ENCODE data around the gene ADAMTS20. TPM values are rescaled to one million over a fixed set of nuclear protein-coding genes. Genes with fewer than 3 reads are reported as not detected.

Gene ADAMTS20
- total and polyA plus RNA-seq, 2 donors (not counting 3 experiments of a cell fraction or from before 2014, with no cell fraction given), result not detected

- H3K36me3 ChIP-seq (ENCODE audit: control insufficient read depth in 2 of 2, extremely low read depth in 1 of 2, insufficient read depth in 2 of 2, low read length in 2 of 2), result no peaks in the 10 kb centered on the region
- intact Hi-C loops (cut with micrococcal nuclease) (no loop called here), dilution Hi-C loops (cut with MboI; ENCODE audit: extremely low pct_ligation_motif_present, low sequenced_read_pairs) (no loop called here)
- no TSS peak for BruUV-seq (replicated peaks)
- no peak overlapping the region for H2AFZ ChIP-seq (ENCODE audit: low read depth, low read length)
- DNase-seq (ENCODE audit: low read depth, low spot score) (no peak), FAIRE-seq (no peak)
- no peak overlapping the region for H3K4me3 ChIP-seq (replicated peaks in 1 of 3; ENCODE audit: insufficient read depth in 1 of 3, low read depth in 1 of 3, low read length in 3 of 3)
- H3K4me2 ChIP-seq (ENCODE audit: insufficient read depth, low read length), result no peak overlapping the region
- ChIA-PET CTCF (no interaction called here), POLR2A (no interaction called here)
- H3K79me2 ChIP-seq (ENCODE audit: control insufficient read depth, insufficient read depth, low read length), result no peaks in the 10 kb centered on the region
- no peaks in the 10 kb centered on the region for H3K4me1 ChIP-seq (ENCODE audit: control insufficient read depth, extremely low read depth, insufficient read depth, low read length)
- H3K27ac ChIP-seq (ENCODE audit: insufficient read depth, low read depth, low read length), result no peak overlapping the region
- H3K9me1 ChIP-seq (replicated peaks; ENCODE audit: control insufficient read depth, extremely low read depth, insufficient read depth, low read length), result peaks cover 3% of the 10 kb centered on the region
- no peaks in the 10 kb centered on the region for H3K27me3 ChIP-seq (ENCODE audit: control insufficient read depth in 2 of 2, insufficient read depth in 2 of 2, low read length in 2 of 2)
- H4K20me1 ChIP-seq (replicated peaks; ENCODE audit: control insufficient read depth, extremely low read depth, insufficient read depth, low read length), result no peaks in the 10 kb centered on the region
- H3K9ac ChIP-seq (replicated peaks; ENCODE audit: extremely low read depth, insufficient read depth, low read length), result no peak overlapping the region
- TF ChIP-seq MYC (IDR thresholded peaks at IDR 0.05; ENCODE audit: low read depth, low read length) (no peak), FOS (IDR thresholded peaks at IDR 0.05; ENCODE audit: borderline replicate concordance, insufficient read depth, low read length) (no peak), MAX (IDR thresholded peaks at IDR 0.05; ENCODE audit: insufficient read depth, insufficient read length) (no peak), GATA2 (IDR thresholded peaks at IDR 0.05; ENCODE audit: insufficient read depth, insufficient read length, low read depth, low read length) (no peak), POLR2AphosphoS5 (IDR thresholded peaks at IDR 0.05; ENCODE audit: insufficient read depth, low read depth, low read length) (no peak), EZH2 (IDR thresholded peaks at IDR 0.05; ENCODE audit: borderline replicate concordance, low read depth, low read length, severe bottlenecking) (no peak), POLR2A (IDR thresholded peaks at IDR 0.05; ENCODE audit: low read depth, low read length) (no peak)
- no peaks in the 10 kb centered on the region for H3K9me3 ChIP-seq (replicated peaks; ENCODE audit: control insufficient read depth, insufficient read depth, low read length)
Observed at GRCh38 chr12:43580601-43581000, 28.6 kb upstream of the ADAMTS20 start.

- H3K9me3 ChIP-seq (replicated peaks; ENCODE audit: control insufficient read depth, insufficient read depth, low read length), result no peaks in the 10 kb centered on the region
- ChIA-PET CTCF (no interaction called here), POLR2A (no interaction called here)
- dilution Hi-C loops (cut with MboI; ENCODE audit: extremely low pct_ligation_motif_present, low sequenced_read_pairs) (no loop called here), intact Hi-C loops (cut with micrococcal nuclease) (no loop called here)
- H3K4me1 ChIP-seq (ENCODE audit: control insufficient read depth, extremely low read depth, insufficient read depth, low read length), result no peaks in the 10 kb centered on the region
- no peak overlapping the region for H3K27ac ChIP-seq (ENCODE audit: insufficient read depth, low read depth, low read length)
- H3K4me2 ChIP-seq (ENCODE audit: insufficient read depth, low read length), result no peak overlapping the region
- H3K79me2 ChIP-seq (ENCODE audit: control insufficient read depth, insufficient read depth, low read length), result no peaks in the 10 kb centered on the region
- H4K20me1 ChIP-seq (replicated peaks; ENCODE audit: control insufficient read depth, extremely low read depth, insufficient read depth, low read length), result no peaks in the 10 kb centered on the region
- H3K9me1 ChIP-seq (replicated peaks; ENCODE audit: control insufficient read depth, extremely low read depth, insufficient read depth, low read length), result peaks cover 3% of the 10 kb centered on the region
- DNase-seq (ENCODE audit: low read depth, low spot score) (peak; percentile 7), FAIRE-seq (no peak)
- no peaks in the 10 kb centered on the region for H3K36me3 ChIP-seq (ENCODE audit: control insufficient read depth in 2 of 2, extremely low read depth in 1 of 2, insufficient read depth in 2 of 2, low read length in 2 of 2)
- TF ChIP-seq JUN (IDR thresholded peaks at IDR 0.05; ENCODE audit: borderline replicate concordance, insufficient read depth, insufficient read length, low read depth) (no peak), MYC (IDR thresholded peaks at IDR 0.05; ENCODE audit: low read depth, low read length) (no peak), GATA2 (IDR thresholded peaks at IDR 0.05; ENCODE audit: insufficient read depth, insufficient read length, low read depth, low read length) (no peak), MAX (IDR thresholded peaks at IDR 0.05; ENCODE audit: insufficient read depth, insufficient read length) (no peak), POLR2AphosphoS5 (IDR thresholded peaks at IDR 0.05; ENCODE audit: insufficient read depth, low read depth, low read length) (no peak), CTCF (IDR thresholded peaks at IDR 0.05; ENCODE audit: extremely low read depth in 1 of 2, insufficient read depth in 1 of 2, low read depth in 1 of 2, low read length in 2 of 2) (no peak), FOS (IDR thresholded peaks at IDR 0.05; ENCODE audit: borderline replicate concordance, insufficient read depth, low read length) (no peak), EZH2 (IDR thresholded peaks at IDR 0.05; ENCODE audit: borderline replicate concordance, low read depth, low read length, severe bottlenecking) (no peak), POLR2A (IDR thresholded peaks at IDR 0.05; ENCODE audit: low read depth, low read length) (no peak)
- no peak overlapping the region for H3K4me3 ChIP-seq (replicated peaks in 1 of 3; ENCODE audit: insufficient read depth in 1 of 3, low read depth in 1 of 3, low read length in 3 of 3)
- BruUV-seq (replicated peaks), result no TSS peak
- H3K27me3 ChIP-seq (ENCODE audit: control insufficient read depth in 2 of 2, insufficient read depth in 2 of 2, low read length in 2 of 2), result no peaks in the 10 kb centered on the region
- H3K9ac ChIP-seq (replicated peaks; ENCODE audit: extremely low read depth, insufficient read depth, low read length), result no peak overlapping the region
- H2AFZ ChIP-seq (ENCODE audit: low read depth, low read length), result no peak overlapping the region
Observed at GRCh38 chr12:43579206-43579605, 27.2 kb upstream of the ADAMTS20 start.
